Duodenal mucosa (tissue), 2 donors: Measurements from ENCODE around the gene MRPL11.

Source experiments
- H3K27ac ChIP-seq: one replicate; pipeline ENCODE4 v1.7.0; 2013; ENCODE audit warnings: low read depth, low read length
- H3K27me3 ChIP-seq, 2 donors: one replicate each; pipeline ENCODE4 v1.7.0; 2013; ENCODE audit warnings: low read length in 2 of 2, control low read depth in 1 of 2; ENCODE audit not compliant: insufficient read depth in 2 of 2, control insufficient read depth in 1 of 2
- H3K36me3 ChIP-seq, 2 donors: one replicate each; pipeline ENCODE4 v1.7.0; 2013; ENCODE audit warnings: low read length in 2 of 2, control low read depth in 1 of 2; ENCODE audit not compliant: insufficient read depth in 2 of 2, control insufficient read depth in 1 of 2
- H3K4me1 ChIP-seq, 2 donors: one replicate each; pipeline ENCODE4 v1.7.0; 2013; ENCODE audit warnings: low read length in 2 of 2, control low read depth in 1 of 2; ENCODE audit not compliant: insufficient read depth in 2 of 2, control insufficient read depth in 1 of 2
- H3K4me3 ChIP-seq, 2 donors: one replicate each; pipeline ENCODE4 v1.7.0; 2013; ENCODE audit warnings: low read length in 2 of 2, low read depth in 1 of 2
- H3K9ac ChIP-seq, 2 donors: one replicate each; pipeline ENCODE4 v1.7.0; 2013; ENCODE audit warnings: low read length in 2 of 2, low read depth in 1 of 2
- H3K9me3 ChIP-seq, 2 donors: one replicate each; pipeline ENCODE4 v1.7.0; 2013; ENCODE audit warnings: low read length in 2 of 2, control low read depth in 1 of 2; ENCODE audit not compliant: control insufficient read depth in 1 of 2

MRPL11 gene

GRCh38 chr11:66418168-66418985 lies 20.3 kb downstream of the MRPL11 start:
- Histone ChIP-seq H3K4me1 (no peaks in the 10 kb centered on the region), H3K9ac (no peak overlapping the region), H3K4me3 (no peak overlapping the region), H3K27me3 (peaks cover 7 to 29% of the 10 kb centered on the region in 2 donors), H3K9me3 (no peaks in the 10 kb centered on the region), H3K36me3 (no peaks in the 10 kb centered on the region), H3K27ac (no peak overlapping the region)

- Histone ChIP-seq H3K9ac (no peak overlapping the region), H3K36me3 (no peaks in the 10 kb centered on the region), H3K27me3 (peaks cover 7 to 29% of the 10 kb centered on the region in 2 donors), H3K27ac (no peak overlapping the region), H3K4me3 (no peak overlapping the region), H3K9me3 (no peaks in the 10 kb centered on the region), H3K4me1 (no peaks in the 10 kb centered on the region)
These were observed 21.6 kb downstream of the MRPL11 start for GRCh38 chr11:66417000-66417399.

GRCh38 chr11:66415423-66415822 lies 23.2 kb downstream of the MRPL11 start:
- Histone ChIP-seq H3K4me3 (no peak overlapping the region), H3K4me1 (no peaks in the 10 kb centered on the region), H3K27me3 (peaks cover 7 to 33% of the 10 kb centered on the region in 2 donors), H3K27ac (no peak overlapping the region), H3K9ac (no peak overlapping the region), H3K9me3 (no peaks in the 10 kb centered on the region), H3K36me3 (no peaks in the 10 kb centered on the region)

- Histone ChIP-seq H3K4me3 (no peak overlapping the region), H3K36me3 (no peaks in the 10 kb centered on the region), H3K4me1 (no peaks in the 10 kb centered on the region), H3K27me3 (peaks cover 6 to 35% of the 10 kb centered on the region in 2 donors), H3K9ac (no peak overlapping the region), H3K9me3 (no peaks in the 10 kb centered on the region), H3K27ac (no peak overlapping the region)
These were observed 24.3 kb downstream of the MRPL11 start for GRCh38 chr11:66414120-66414934.

- H3K27ac ChIP-seq: no peak overlapping the region
These were observed 25.5 kb downstream of the MRPL11 start for GRCh38 chr11:66413167-66413566.

GRCh38 chr11:66412110-66412509 lies 26.5 kb downstream of the MRPL11 start:
- Histone ChIP-seq H3K9ac (no peak overlapping the region), H3K27ac (no peak overlapping the region), H3K27me3 (peaks cover 5 to 26% of the 10 kb centered on the region in 2 donors), H3K9me3 (no peaks in the 10 kb centered on the region), H3K36me3 (no peaks in the 10 kb centered on the region), H3K4me1 (no peaks in the 10 kb centered on the region), H3K4me3 (no peak overlapping the region)

More at GRCh38 chr11:66413167-66413566, 25.5 kb downstream of the MRPL11 start:
- Histone ChIP-seq H3K4me3 (no peak overlapping the region), H3K4me1 (no peaks in the 10 kb centered on the region), H3K9ac (no peak overlapping the region), H3K36me3 (no peaks in the 10 kb centered on the region), H3K27me3 (peaks cover 5 to 32% of the 10 kb centered on the region in 2 donors), H3K9me3 (no peaks in the 10 kb centered on the region)

GRCh38 chr11:66411323-66411722 lies 27.3 kb downstream of the MRPL11 start:
- H3K4me3 ChIP-seq: no peak overlapping the region
- no peak overlapping the region for H3K27ac ChIP-seq
- H3K9ac ChIP-seq: no peak overlapping the region
- H3K27me3 ChIP-seq: peaks cover 5 to 24% of the 10 kb centered on the region in 2 donors
- H3K9me3 ChIP-seq: no peaks in the 10 kb centered on the region
- H3K36me3 ChIP-seq: no peaks in the 10 kb centered on the region
- H3K4me1 ChIP-seq: no peaks in the 10 kb centered on the region

GRCh38 chr11:66410191-66410590 lies 28.5 kb downstream of the MRPL11 start:
- Histone ChIP-seq H3K4me3 (no peak overlapping the region), H3K27ac (no peak overlapping the region), H3K27me3 (peaks cover 5 to 23% of the 10 kb centered on the region in 2 donors), H3K36me3 (no peaks in the 10 kb centered on the region), H3K4me1 (no peaks in the 10 kb centered on the region), H3K9ac (no peak overlapping the region), H3K9me3 (no peaks in the 10 kb centered on the region)

GRCh38 chr11:66409226-66409625 lies 29.4 kb downstream of the MRPL11 start:
- no peak overlapping the region for H3K4me3 ChIP-seq
- H3K27ac ChIP-seq: no peak overlapping the region
- H3K9ac ChIP-seq: no peak overlapping the region
- peaks cover 5 to 21% of the 10 kb centered on the region in 2 donors for H3K27me3 ChIP-seq
- H3K36me3 ChIP-seq: no peaks in the 10 kb centered on the region
- H3K9me3 ChIP-seq: no peaks in the 10 kb centered on the region
- H3K4me1 ChIP-seq: no peaks in the 10 kb centered on the region
